OCI-LY7 (cell line): ENCODE data around the gene PPIL6.

Experiments used
- EZH2phosphoT487 ChIP-seq: fragments of 200-600 bp; sonication (generic); IDR thresholded peaks from 2 replicates; pipeline ENCODE4 v1.6.1; 2018; ENCODE audit warnings: low read depth, borderline replicate concordance, mild to moderate bottlenecking, mixed run types, antibody characterized with exemption, low read length, moderate library complexity, mixed read lengths
- TF ChIP-seq, protein P1 (sequence below): fragments of 200-600 bp; sonication (generic); conservative IDR thresholded peaks from 2 replicates; pipeline ENCODE4 v1.5.1; 2014; ENCODE audit warnings: mild to moderate bottlenecking, antibody characterized with exemption, low read length, moderate library complexity, mixed read lengths

DNA sequence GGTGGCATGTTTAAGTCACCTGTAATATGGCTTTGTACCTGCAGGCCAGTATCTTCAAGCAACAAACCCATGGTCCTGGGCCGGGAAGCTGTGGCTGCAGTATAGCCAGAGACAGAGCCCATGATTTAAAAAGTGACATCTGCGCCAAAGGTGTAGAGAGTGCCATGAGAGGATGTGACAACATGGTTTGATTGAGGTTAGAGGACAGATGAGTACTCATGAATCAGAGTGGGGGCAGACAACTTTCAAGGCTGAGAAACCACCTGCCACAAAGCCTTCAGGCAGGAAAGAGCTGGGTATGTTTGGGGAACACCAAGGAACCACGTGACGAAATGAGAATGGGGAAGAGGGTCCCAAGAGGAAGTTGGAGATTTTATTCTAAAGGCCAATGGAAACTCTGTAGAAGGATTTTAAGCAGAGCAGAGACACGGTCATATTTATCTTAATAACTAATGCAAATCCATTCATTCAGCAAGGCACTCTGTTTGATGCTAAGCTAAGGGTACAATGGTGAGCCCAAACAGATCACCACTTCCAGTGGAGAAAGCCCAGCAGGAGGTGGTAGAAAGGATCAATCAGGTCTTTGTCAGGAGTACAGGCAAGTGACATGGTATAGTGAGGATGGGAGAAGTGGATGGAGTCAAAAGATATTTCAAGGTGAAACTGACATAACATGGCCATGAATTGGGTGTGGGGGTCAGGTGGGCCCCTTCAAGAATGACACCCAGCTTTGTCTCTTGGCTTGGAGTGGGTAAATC is 18.5 kb upstream of the PPIL6 start:
- TF ChIP-seq, protein P1, sequence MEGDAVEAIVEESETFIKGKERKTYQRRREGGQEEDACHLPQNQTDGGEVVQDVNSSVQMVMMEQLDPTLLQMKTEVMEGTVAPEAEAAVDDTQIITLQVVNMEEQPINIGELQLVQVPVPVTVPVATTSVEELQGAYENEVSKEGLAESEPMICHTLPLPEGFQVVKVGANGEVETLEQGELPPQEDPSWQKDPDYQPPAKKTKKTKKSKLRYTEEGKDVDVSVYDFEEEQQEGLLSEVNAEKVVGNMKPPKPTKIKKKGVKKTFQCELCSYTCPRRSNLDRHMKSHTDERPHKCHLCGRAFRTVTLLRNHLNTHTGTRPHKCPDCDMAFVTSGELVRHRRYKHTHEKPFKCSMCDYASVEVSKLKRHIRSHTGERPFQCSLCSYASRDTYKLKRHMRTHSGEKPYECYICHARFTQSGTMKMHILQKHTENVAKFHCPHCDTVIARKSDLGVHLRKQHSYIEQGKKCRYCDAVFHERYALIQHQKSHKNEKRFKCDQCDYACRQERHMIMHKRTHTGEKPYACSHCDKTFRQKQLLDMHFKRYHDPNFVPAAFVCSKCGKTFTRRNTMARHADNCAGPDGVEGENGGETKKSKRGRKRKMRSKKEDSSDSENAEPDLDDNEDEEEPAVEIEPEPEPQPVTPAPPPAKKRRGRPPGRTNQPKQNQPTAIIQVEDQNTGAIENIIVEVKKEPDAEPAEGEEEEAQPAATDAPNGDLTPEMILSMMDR: no peak
- TF ChIP-seq EZH2phosphoT487: no peak
